Body of pancreas (tissue), 4 donors: ENCODE results near the gene TSHZ2. TPM values are rescaled to one million over a fixed set of nuclear protein-coding genes. Genes with fewer than 3 reads are reported as not detected.

Source experiments
- ATAC-seq: fragments of 150-250 bp; one replicate; pipeline ENCODE4 v1.9.1; 2016
- DNase-seq, 4 donors: peaks; one replicate each; pipeline ENCODE4 v3.0.0-alpha.2; 2019
- H3K27ac ChIP-seq, 4 donors: fragments of 200-600 bp; sonication (generic); 1 replicate in 3 of 4; 2 replicates in 1 of 4; pipeline versions ENCODE4 v1.5.1 to v1.6.1; 2016 to 2019; ENCODE audit warnings: mild to moderate bottlenecking in 1 of 4, mixed read lengths in 1 of 4, moderate library complexity in 1 of 4
- H3K27me3 ChIP-seq, 2 donors: fragments of 200-600 bp; sonication (generic); one replicate each; pipeline ENCODE4 v1.6.0; 2016; ENCODE audit warnings: mild to moderate bottlenecking in 1 of 2
- H3K36me3 ChIP-seq, 2 donors: fragments of 200-600 bp; sonication (generic); replicated peaks in 1 of 2; 2 replicates each; pipeline ENCODE4 v1.5.1; 2016; ENCODE audit warnings: low read depth in 2 of 2; ENCODE audit not compliant: insufficient read depth in 1 of 2
- H3K4me1 ChIP-seq: fragments of 200-600 bp; sonication (generic); one replicate; pipeline ENCODE4 v1.6.0; 2016
- H3K4me3 ChIP-seq, 2 donors: fragments of 200-600 bp; sonication (generic); 1 replicate in 1 of 2; 2 replicates in 1 of 2; pipeline ENCODE4 v1.5.1; 2016 to 2019
- H3K9me3 ChIP-seq, 3 donors: fragments of 200-600 bp; sonication (generic); 1 replicate in 2 of 3; 2 replicates in 1 of 3; pipeline ENCODE4 v1.5.1; 2016
- POLR2A ChIP-seq, 3 donors: fragments of 450-650 bp; IDR thresholded peaks; one replicate each; pipeline ENCODE4 v1.6.1; 2016; ENCODE audit warnings: antibody characterized with exemption in 3 of 3, mild to moderate bottlenecking in 2 of 3
- WGBS, 2 donors: methylation state at CpG; one replicate each; pipeline ENCODE4 v1.1.5; 2017; 5-methylcytosine and 5-hydroxymethylcytosine counted together
- intact Hi-C: fragments of 100-400 bp; cut with DNase I; formaldehyde crosslinking; loops from one replicate; pipeline ENCODE4 v1.15.1; 2023
- total RNA-seq, 2 donors: library from RNA; depleted of rRNA; stranded (reverse); fragments of >200 nt; gene quantifications; one replicate each; pipeline ENCODE4 v1.1.0, GENCODE V29; 2016
- TF ChIP-seq, protein P1 (sequence below), 7 experiments: fragments of 450-650 bp in 4 of 7; fragments of 200-600 bp in 3 of 7; sonication (generic) in 3 of 7; IDR thresholded peaks; one replicate each; pipeline ENCODE4 v1.5.1; 2016 to 2019; ENCODE audit warnings: antibody characterized with exemption in 7 of 7

TSHZ2 gene
- total RNA-seq, 2 donors from 2014 or later = 6.0 to 9.6 TPM

DNA sequence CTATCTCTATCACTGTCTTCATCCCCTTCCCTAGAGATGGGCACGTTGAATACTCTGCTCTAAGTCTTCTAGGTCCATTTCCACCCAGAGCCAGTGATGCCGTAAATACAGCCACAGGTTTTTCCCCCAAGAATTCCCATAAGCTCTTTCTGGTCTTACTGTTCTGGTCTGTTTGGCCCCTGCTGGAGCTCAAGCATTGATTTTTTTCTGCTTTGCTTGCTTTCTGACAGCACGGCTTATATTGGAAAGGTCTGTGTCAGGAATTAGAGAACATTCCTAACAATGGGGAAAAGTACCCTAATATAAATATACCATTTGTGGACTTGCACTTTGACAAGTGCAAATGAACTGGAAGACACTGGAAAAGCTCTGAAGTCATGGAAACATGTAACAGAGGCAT, 302.6 kb downstream of the TSHZ2 start:
- H3K4me3 ChIP-seq = no peak overlapping the region
- no peaks in the 10 kb centered on the region for H3K9me3 ChIP-seq
- H3K4me1 ChIP-seq = peaks cover 13% of the 10 kb centered on the region
- ATAC-seq = no peak
- H3K36me3 ChIP-seq = no peaks in the 10 kb centered on the region
- WGBS, 2 donors = 68 to 77% methylated on average over 3 of the region's 3 CpGs
- no peaks in the 10 kb centered on the region for H3K27me3 ChIP-seq
- H3K27ac ChIP-seq = no peak overlapping the region
- TF ChIP-seq, protein P1, sequence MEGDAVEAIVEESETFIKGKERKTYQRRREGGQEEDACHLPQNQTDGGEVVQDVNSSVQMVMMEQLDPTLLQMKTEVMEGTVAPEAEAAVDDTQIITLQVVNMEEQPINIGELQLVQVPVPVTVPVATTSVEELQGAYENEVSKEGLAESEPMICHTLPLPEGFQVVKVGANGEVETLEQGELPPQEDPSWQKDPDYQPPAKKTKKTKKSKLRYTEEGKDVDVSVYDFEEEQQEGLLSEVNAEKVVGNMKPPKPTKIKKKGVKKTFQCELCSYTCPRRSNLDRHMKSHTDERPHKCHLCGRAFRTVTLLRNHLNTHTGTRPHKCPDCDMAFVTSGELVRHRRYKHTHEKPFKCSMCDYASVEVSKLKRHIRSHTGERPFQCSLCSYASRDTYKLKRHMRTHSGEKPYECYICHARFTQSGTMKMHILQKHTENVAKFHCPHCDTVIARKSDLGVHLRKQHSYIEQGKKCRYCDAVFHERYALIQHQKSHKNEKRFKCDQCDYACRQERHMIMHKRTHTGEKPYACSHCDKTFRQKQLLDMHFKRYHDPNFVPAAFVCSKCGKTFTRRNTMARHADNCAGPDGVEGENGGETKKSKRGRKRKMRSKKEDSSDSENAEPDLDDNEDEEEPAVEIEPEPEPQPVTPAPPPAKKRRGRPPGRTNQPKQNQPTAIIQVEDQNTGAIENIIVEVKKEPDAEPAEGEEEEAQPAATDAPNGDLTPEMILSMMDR (IDR thresholded peaks at IDR 0.05) = no peak
- TF ChIP-seq POLR2A (IDR thresholded peaks at IDR 0.05) = no peak
- no peak for DNase-seq
- intact Hi-C loops = no loop called here

DNA sequence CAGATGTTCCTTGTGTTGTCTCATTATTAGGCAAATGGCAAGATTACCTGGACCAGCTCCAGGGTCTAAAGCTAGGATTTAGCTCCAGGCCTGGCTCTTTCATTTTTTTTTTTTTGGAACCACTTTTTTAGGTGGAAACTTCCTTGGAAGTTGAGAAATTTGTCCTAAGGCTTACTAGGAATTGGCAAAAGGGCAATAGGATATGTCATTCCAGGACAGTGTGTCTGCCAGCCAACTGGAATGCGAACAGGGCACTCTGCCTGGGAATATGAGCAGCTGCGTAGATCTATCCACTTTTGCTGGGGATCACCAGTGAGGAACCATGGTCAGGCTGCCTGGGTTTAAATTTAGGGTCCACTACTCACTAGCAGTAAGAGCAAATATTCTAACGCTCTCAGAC, 304.0 kb downstream of the TSHZ2 start:
- peak; percentile 60 to 77 (median 66) for DNase-seq
- TF ChIP-seq, protein P1 (IDR thresholded peaks at IDR 0.05) = no peak
- TF ChIP-seq POLR2A (IDR thresholded peaks at IDR 0.05) = no peak
- peak; percentile 72 for ATAC-seq
- H3K4me3 ChIP-seq = no peak overlapping the region
- intact Hi-C loops = no loop called here
- no peaks in the 10 kb centered on the region for H3K27me3 ChIP-seq
- no peaks in the 10 kb centered on the region for H3K9me3 ChIP-seq
- H3K36me3 ChIP-seq = no peaks in the 10 kb centered on the region
- H3K27ac ChIP-seq = no peak overlapping the region
- WGBS, 2 donors = 38 to 62% methylated on average over 3 of the region's 3 CpGs
- H3K4me1 ChIP-seq = peaks cover 13% of the 10 kb centered on the region

DNA sequence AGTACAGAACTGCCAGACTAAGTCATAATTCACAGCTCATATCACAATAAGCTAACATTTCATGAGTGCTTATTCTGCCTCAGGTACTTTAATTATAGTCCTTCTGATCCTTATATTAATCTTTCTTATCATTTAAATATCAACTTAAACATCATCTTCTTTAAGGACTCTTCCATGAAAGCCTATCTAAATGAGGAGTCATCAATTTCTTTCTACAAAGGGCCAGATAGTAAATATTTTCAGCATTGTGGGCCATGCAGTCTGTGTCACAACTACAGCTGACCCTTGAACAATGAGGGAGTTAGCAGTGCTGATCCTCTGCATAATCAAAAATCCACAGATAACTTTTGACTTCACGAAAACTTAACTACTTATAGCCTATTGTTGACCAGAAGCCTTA, 306.4 kb downstream of the TSHZ2 start:
- ATAC-seq (no peak), DNase-seq (no peak)
- no peak overlapping the region for H3K27ac ChIP-seq
- no peaks in the 10 kb centered on the region for H3K36me3 ChIP-seq
- H3K4me3 ChIP-seq = no peak overlapping the region
- H3K4me1 ChIP-seq = peaks cover 13% of the 10 kb centered on the region
- no peaks in the 10 kb centered on the region for H3K27me3 ChIP-seq
- intact Hi-C loops = no loop called here
- TF ChIP-seq, protein P1 (IDR thresholded peaks at IDR 0.05) = no peak
- TF ChIP-seq POLR2A (IDR thresholded peaks at IDR 0.05) = no peak
- H3K9me3 ChIP-seq = no peaks in the 10 kb centered on the region
- WGBS, 2 donors = 86 to 91% methylated on average over 1 of the region's 1 CpG

DNA sequence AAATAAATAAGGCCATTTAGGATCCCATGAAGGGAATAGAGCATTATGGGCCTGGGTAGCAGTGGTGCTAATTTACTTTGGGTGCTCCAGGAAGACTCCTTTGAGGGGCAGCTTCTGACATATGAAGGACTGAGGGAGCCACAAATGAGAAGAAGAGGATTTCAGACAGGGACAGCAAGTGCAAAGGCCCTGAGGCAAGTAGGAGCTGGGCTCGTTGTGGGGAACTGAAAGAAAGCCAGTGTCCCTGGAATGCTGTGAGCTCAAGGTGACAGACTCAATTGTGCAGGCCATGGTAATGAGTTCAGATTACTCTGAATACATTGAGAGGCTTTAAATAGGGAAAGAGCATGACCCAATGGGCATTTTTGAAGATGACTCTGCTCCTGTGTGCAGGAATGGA, 307.6 kb downstream of the TSHZ2 start:
- ATAC-seq (no peak), DNase-seq (no peak)
- Histone ChIP-seq H3K36me3 (no peaks in the 10 kb centered on the region), H3K9me3 (no peaks in the 10 kb centered on the region), H3K27ac (no peak overlapping the region), H3K4me3 (no peak overlapping the region), H3K27me3 (no peaks in the 10 kb centered on the region), H3K4me1 (peaks cover 13% of the 10 kb centered on the region)
- WGBS, 2 donors = 64 to 73% methylated on average over 1 of the region's 1 CpG
- intact Hi-C loops = no loop called here
- TF ChIP-seq, protein P1 (IDR thresholded peaks at IDR 0.05) = no peak
- TF ChIP-seq POLR2A (IDR thresholded peaks at IDR 0.05) = no peak

DNA sequence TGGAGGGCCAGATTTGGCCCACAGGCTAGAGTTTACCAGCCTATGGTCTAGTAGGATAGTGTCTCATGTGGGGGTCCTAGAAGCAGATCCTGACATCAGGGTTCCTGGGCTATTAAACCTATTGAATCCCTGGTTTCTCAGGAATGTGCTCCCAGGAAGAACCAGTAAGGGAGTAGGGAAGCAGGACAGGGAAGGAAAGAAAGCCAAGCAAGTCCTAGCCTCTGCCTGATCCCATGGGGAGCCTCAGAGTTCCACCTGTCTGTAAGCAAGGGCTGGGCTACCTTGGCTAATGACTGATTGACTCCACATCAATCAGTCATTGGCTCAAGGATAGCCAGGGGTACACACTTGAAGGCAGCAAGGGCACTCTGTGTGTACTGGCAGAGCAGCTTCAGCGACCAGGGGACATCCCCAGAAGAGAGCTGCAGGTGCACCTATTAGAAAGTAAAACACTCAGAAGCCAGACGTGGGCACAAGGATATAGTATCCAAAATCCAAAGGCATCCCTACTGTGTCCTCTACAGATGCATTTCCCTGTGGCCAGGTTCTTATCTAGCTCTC, 309.5 kb downstream of the TSHZ2 start:
- H3K4me3 ChIP-seq = no peak overlapping the region
- peaks cover 2% of the 10 kb centered on the region for H3K4me1 ChIP-seq
- no peaks in the 10 kb centered on the region for H3K27me3 ChIP-seq
- no peak for ATAC-seq
- H3K27ac ChIP-seq = no peak overlapping the region
- WGBS, 2 donors = 72 to 90% methylated on average over 2 of the region's 2 CpGs
- intact Hi-C loops = no loop called here
- no peaks in the 10 kb centered on the region for H3K9me3 ChIP-seq
- no peaks in the 10 kb centered on the region for H3K36me3 ChIP-seq
- TF ChIP-seq, protein P1 (IDR thresholded peaks at IDR 0.05) = no peak
- TF ChIP-seq POLR2A (IDR thresholded peaks at IDR 0.05) = no peak
- DNase-seq = no peak
